ENCODE data around the gene HRAS. TPM values are rescaled to one million over a fixed set of nuclear protein-coding genes. Genes with fewer than 3 reads are reported as not detected.

The HRAS gene
- total and polyA plus RNA-seq, 4 donors = 20.5 to 133 (median 69.7) TPM

GRCh38 chr11:533586-534395 is 1.6 kb downstream of the HRAS start:
- peaks cover 0 to 30% (median 3%) of the 10 kb centered on the region in 4 donors for H3K36me3 ChIP-seq (ENCODE audit: control insufficient read depth in 4 of 4, insufficient read depth in 4 of 4, low read length in 4 of 4)
- H3K9ac ChIP-seq (ENCODE audit: insufficient read depth in 1 of 2, low read length in 2 of 2) = no peak overlapping the region
- DNase-seq = no peak
- H3K27me3 ChIP-seq (ENCODE audit: control insufficient read depth in 3 of 3, insufficient read depth in 3 of 3, low read length in 2 of 3) = peaks cover 0 to 11% (median 10%) of the 10 kb centered on the region in 3 donors
- no peak overlapping the region for H3K27ac ChIP-seq (ENCODE audit: low read depth in 1 of 2, low read length in 1 of 2)
- ATAC-seq (ENCODE audit: insufficient read depth, low FRiP score) = no peak
- H3K9me3 ChIP-seq (ENCODE audit: control insufficient read depth in 4 of 4, insufficient read depth in 3 of 4, low read length in 3 of 4) = peaks cover 0 to 2% (median 0%) of the 10 kb centered on the region in 4 donors
- H3K4me3 ChIP-seq = no peak overlapping the region
- no peak for TF ChIP-seq CTCF (IDR thresholded peaks at IDR 0.05; ENCODE audit: control extremely low read depth, extremely low read depth)
- H3K4me1 ChIP-seq (ENCODE audit: control insufficient read depth in 5 of 5, insufficient read depth in 5 of 5, low read length in 5 of 5) = peaks cover 0 to 23% (median 9%) of the 10 kb centered on the region in 5 donors
- WGBS, 2 donors = 94 to 95% methylated on average over 35 to 37 of the region's 37 CpGs

GRCh38 chr11:532986-533585 is 2.3 kb downstream of the HRAS start:
- ATAC-seq (ENCODE audit: insufficient read depth, low FRiP score) (no peak), DNase-seq (no peak)
- Histone ChIP-seq H3K4me1 (ENCODE audit: control insufficient read depth in 5 of 5, insufficient read depth in 5 of 5, low read length in 5 of 5) (peaks cover 0 to 23% (median 13%) of the 10 kb centered on the region in 5 donors), H3K27me3 (ENCODE audit: control insufficient read depth in 3 of 3, insufficient read depth in 3 of 3, low read length in 2 of 3) (peaks cover 0 to 10% (median 9%) of the 10 kb centered on the region in 3 donors), H3K9me3 (ENCODE audit: control insufficient read depth in 4 of 4, insufficient read depth in 3 of 4, low read length in 3 of 4) (peaks cover 0 to 2% (median 0%) of the 10 kb centered on the region in 4 donors), H3K36me3 (ENCODE audit: control insufficient read depth in 4 of 4, insufficient read depth in 4 of 4, low read length in 4 of 4) (peaks cover 0 to 30% (median 3%) of the 10 kb centered on the region in 4 donors), H3K9ac (ENCODE audit: insufficient read depth in 1 of 2, low read length in 2 of 2) (no peak overlapping the region), H3K4me3 (no peak overlapping the region), H3K27ac (ENCODE audit: low read depth in 1 of 2, low read length in 1 of 2) (no peak overlapping the region)
- no peak for TF ChIP-seq CTCF (IDR thresholded peaks at IDR 0.05; ENCODE audit: control extremely low read depth, extremely low read depth)
- WGBS, 2 donors = 92 to 96% methylated on average over 30 to 33 of the region's 33 CpGs

GRCh38 chr11:532527-532985 is 2.8 kb downstream of the HRAS start:
- Histone ChIP-seq H3K27ac (ENCODE audit: low read depth in 1 of 2, low read length in 1 of 2) (no peak overlapping the region), H3K27me3 (ENCODE audit: control insufficient read depth in 3 of 3, insufficient read depth in 3 of 3, low read length in 2 of 3) (peaks cover 0 to 5% (median 4%) of the 10 kb centered on the region in 3 donors), H3K9ac (ENCODE audit: insufficient read depth in 1 of 2, low read length in 2 of 2) (no peak overlapping the region), H3K36me3 (ENCODE audit: control insufficient read depth in 4 of 4, insufficient read depth in 4 of 4, low read length in 4 of 4) (peaks cover 0 to 30% (median 3%) of the 10 kb centered on the region in 4 donors), H3K9me3 (ENCODE audit: control insufficient read depth in 4 of 4, insufficient read depth in 3 of 4, low read length in 3 of 4) (peaks cover 0 to 2% (median 0%) of the 10 kb centered on the region in 4 donors), H3K4me3 (no peak overlapping the region), H3K4me1 (ENCODE audit: control insufficient read depth in 5 of 5, insufficient read depth in 5 of 5, low read length in 5 of 5) (peaks cover 0 to 20% (median 13%) of the 10 kb centered on the region in 5 donors)
- ATAC-seq (ENCODE audit: insufficient read depth, low FRiP score) = no peak
- DNase-seq = no peak
- TF ChIP-seq CTCF (IDR thresholded peaks at IDR 0.05; ENCODE audit: control extremely low read depth, extremely low read depth) = no peak
- WGBS, 2 donors = 79 to 94% methylated on average over 22 to 23 of the region's 23 CpGs

Measured in lung (tissue), 12 donors.